NCI-H69 (cell line): ENCODE measurements around the gene IKZF1.

Experiments used
- DNase-seq: peaks from one replicate; lab custom pipeline; 2025; lab: John Stamatoyannopoulos, UW

Gene IKZF1

GRCh38 chr7:50376056-50376820 is 71.7 kb downstream of the IKZF1 start:
- DNase-seq, result no peak

DNA sequence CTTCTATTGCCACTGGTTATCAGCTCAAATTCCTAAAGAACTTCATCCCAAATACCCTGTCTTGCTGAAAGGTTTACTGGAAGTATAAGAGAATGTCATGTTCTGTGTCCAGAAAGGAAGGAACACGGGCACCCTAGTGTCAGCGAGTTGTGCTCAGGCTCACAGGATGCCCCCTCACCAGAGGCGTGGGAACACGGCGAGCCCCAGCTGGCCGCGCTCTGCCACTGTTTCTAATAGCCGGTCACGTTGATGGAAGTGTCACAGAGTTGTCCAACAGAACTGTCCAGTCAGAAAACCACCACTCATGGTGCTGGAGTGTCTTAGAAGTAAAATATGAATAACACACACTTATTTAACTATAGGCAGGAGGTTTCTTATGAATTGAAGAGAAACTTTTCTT is 72.8 kb downstream of the IKZF1 start:
- DNase-seq, result no peak

- peak; percentile 92 for DNase-seq
Observed at GRCh38 chr7:50379082-50379481, 74.6 kb downstream of the IKZF1 start.

GRCh38 chr7:50379539-50379938 is 75.0 kb downstream of the IKZF1 start:
- peak; percentile 27 for DNase-seq

DNA sequence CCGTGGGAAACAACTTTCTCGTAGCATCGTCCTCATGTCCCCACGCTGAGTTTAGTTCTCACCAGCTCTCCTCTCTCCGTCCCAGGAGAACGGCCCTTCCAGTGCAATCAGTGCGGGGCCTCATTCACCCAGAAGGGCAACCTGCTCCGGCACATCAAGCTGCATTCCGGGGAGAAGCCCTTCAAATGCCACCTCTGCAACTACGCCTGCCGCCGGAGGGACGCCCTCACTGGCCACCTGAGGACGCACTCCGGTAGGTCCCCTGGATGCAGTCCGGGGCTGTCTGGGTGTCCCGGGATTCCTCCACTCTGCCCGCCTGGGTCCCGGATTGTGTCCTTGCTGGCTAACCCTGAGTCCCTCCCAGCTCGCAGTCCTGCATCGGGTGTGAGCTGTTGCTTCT is 77.9 kb downstream of the IKZF1 start:
- DNase-seq, result no peak

- DNase-seq, result no peak
Observed at GRCh38 chr7:50387351-50387750, 82.8 kb downstream of the IKZF1 start.

DNA sequence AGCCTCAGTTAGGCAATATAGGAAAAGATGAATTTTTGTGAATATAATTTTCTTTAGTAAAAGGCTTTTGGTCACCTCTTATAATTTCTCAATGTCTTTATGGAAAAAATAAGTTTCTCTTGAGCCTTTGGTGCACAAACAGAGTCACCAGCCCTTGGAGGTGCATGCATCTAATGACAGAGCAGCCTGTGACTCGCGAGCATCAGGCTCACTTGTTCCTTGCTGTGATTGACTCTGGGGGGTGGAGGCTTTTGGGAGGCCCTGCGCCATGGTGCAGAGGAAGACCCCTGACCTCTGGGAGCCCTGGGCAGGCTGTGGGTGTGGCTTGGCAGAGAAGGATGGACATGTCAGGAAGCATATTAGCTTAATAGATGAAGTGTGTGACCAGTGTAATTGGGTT is 85.4 kb downstream of the IKZF1 start:
- DNase-seq, result no peak

GRCh38 chr7:50391386-50391785 is 86.9 kb downstream of the IKZF1 start:
- DNase-seq, result no peak

DNA sequence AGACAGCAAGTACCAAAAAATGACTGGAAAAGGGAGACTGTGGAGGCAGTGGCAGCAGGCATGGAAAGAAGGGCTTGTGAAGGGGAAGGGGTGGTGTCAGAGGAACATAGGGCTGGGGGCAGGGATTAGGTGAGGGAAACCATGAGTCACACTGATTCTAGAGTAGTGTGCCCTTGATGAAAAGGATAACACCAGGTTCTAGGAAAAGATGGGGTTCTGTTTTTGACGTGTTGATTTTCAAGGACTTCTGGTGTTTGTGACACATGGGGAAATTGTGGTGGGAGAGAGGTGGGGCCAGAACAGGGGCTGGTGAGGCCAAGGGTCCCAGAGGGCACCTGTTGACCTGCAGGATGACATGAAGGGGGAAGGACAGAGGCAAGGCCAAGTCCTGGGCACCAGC is 88.6 kb downstream of the IKZF1 start:
- no peak for DNase-seq

DNA sequence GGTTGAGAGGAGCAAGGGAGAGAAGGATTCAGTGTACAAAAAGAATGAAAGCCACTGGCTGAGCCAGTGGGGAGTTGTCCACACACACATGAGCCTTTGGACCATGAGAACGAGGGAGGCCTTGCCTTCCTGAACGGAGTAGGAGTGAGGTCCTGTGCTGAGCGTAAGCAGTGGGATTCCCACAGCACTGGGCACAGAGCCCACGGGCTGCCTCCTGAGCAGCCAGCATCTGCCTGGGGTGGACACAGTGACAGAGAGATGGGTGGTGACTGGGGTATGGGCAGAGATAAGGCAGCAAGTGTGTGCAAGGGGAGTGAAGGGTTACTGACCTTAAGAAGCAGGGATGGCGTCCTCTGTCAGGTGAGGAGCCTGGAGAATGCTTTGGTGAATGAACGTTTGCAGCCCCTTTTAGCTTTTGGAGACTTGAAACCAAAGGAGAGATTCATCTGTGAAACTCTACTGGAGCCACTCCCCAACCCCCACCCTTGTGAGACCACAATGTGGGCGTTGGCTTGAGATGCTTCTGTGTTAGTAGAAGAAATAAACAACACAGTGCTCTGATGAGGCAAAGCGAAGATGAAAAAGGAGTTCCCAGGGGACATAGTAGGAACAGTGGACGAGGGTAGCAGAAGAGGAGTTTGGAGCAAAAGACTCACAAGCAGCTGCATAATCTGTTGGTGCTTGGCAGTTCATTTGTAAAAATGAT is 89.2 kb downstream of the IKZF1 start:
- DNase-seq, result no peak

- DNase-seq, result no peak
Observed at GRCh38 chr7:50394315-50394714, 89.8 kb downstream of the IKZF1 start.

- DNase-seq, result no peak
Observed at GRCh38 chr7:50396856-50397255, 92.3 kb downstream of the IKZF1 start.

DNA sequence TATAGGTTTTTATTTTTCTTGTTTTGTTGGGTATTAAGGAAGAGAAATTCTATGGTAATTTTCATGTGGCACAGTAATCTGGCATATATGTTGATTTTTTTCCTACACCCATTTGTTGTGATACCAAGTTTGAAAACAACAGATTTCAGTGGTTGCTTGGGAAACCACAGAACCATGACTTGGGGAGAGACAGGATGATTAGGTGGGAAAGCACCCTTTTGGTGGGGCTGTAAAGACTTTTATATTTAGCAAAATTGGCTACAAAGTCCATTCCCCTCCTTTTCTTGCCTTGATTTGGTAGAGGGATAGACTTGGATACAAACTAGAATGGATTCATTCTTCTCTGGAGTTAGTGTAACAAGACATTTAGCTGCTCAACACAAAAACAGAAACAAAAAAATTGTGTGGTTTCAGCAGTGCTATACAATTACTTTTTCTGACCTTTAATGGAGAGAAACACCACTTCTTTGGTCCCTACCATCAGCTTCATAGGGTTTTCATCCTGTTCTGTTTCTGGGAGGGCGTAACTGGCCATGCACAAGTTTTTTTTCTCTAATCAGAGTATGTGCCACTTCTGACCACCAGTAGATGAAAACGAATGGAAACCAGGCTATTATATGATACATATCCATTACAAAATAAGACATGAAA is 92.9 kb downstream of the IKZF1 start:
- no peak for DNase-seq

DNA sequence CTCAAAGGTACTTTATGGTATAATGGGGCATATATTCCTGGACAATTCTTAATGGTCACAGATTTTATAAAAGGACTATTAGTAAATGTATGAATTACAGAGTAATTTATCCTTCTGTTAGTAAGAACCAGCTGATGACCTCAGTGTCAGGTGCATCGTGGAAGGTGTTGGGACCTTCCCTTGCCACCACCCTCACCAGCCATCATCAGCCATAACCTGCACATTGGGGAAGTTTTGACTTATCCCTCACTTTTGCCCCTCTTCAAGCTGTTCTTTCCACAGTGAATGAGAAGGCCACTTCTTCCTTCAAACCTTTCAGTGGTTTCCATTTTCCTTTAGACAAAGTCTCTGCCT is 93.4 kb downstream of the IKZF1 start:
- DNase-seq, result no peak

GRCh38 chr7:50399206-50399605 is 94.7 kb downstream of the IKZF1 start:
- DNase-seq, result no peak

DNA sequence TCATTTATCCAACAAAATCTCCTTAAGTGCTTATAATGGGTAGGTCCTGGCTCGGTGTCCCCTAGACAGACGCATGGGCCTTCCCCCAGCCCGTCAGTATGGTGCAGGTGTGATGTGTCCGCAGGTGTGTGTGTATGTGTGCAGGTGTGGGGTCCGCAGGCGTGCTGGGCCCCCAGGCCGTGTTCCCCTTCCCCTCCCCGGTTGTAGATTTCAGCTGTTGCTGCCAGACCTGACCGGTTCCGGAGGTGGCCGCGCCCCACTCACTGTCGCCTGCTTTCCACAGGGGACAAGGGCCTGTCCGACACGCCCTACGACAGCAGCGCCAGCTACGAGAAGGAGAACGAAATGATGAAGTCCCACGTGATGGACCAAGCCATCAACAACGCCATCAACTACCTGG is 95.1 kb downstream of the IKZF1 start:
- no peak for DNase-seq

GRCh38 chr7:50400114-50400513 is 95.6 kb downstream of the IKZF1 start:
- no peak for DNase-seq

- peak; percentile 8 for DNase-seq
Observed at GRCh38 chr7:50404392-50404791, 99.9 kb downstream of the IKZF1 start.

DNA sequence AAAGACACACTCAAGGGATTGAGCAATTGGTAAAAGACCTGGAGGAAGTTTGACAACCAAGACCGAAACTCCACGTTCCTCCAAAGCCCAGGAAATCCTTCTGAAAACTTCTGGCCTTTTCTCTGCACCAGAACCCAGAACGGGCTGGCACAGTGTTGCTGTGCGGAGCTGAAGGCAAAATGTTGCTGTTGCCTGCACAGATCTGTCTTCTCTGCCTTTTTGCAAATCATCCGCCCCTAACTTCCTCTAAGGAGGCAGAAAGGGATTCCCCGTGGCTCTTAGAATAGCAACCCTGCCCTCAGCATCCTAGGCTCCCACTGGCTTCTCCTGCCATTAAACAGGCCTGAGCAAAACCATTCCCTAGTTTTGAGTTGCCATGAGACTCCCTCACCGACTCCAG is 100.7 kb downstream of the IKZF1 start:
- no peak for DNase-seq

DNA sequence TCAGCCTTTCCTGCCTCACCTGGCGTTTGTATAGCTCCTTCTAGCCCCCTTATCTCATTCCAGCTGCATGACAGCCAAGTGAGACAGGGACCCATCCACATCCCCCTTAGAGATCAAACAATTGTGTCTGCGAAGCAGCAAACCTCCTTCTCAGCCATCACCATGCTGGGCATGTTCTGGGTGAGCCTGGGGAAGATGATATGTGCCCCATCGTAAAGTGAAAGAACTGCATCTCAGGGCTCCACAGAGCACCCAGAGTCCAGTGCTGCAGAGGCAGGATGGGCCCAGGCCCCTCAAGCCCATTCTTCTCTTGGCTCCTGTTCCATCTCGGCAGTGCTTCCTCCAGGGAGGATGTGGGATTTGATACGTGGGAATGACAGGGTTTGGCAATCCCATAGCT is 102.4 kb downstream of the IKZF1 start:
- no peak for DNase-seq

DNA sequence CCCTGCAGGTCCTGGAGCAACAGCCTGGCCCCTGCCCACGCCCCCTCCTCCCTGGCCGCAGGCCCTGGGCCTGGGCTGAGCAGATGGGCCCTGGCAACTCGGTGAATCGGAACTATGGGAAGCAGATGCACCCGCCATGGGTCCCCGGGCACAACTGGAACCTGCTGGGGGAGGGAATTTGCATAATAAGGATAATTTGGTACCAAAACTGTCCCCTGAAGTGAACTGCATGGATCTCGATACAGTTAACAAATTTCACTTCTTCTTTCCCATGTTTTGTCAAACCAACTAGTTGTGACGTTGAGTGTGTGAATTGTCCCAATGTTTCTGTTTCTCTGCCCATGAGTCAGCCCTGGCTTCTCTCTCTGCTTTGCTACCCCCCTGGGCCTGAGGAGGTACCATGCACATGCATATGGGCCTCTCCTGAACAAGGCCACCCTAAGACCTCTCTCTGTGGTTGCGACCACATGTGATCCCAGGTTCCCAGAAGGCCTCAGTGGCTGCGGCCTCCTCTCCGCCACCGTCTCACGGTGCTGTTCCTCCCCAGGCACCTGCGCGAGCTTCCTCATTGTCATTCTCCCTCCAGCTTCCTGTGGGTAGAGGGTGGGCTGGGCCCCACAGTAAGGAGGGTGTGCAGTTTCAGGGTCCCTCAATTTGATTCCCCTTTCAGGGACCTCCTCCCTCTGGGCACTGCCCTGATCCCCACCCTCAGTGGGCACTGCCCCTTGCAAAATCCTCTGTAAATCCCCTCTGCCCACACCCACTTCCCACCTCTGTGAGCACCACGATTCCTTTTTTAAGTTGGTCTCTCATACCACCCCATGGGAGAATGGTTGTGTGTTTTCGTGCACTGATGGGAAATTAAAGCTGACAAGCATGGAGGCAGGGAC is 105.6 kb downstream of the IKZF1 start:
- no peak for DNase-seq

GRCh38 chr7:50411332-50411731 is 106.8 kb downstream of the IKZF1 start:
- no peak for DNase-seq
